DND-41 (cell line): Measurements from ENCODE around the gene AVPI1.

Experiments
- EZH2 ChIP-seq: IDR thresholded peaks from 3 replicates; pipeline ENCODE4 v1.6.1; 2012; ENCODE audit warnings: borderline replicate concordance, low read depth, mild to moderate bottlenecking, moderate library complexity, low read length, inconsistent platforms; ENCODE audit not compliant: severe bottlenecking
- TF ChIP-seq, protein P1 (sequence below): IDR thresholded peaks from 2 replicates; pipeline ENCODE4 v1.5.1; 2012; ENCODE audit warnings: borderline replicate concordance, low read length, moderate library complexity, mild to moderate bottlenecking; ENCODE audit not compliant: poor library complexity, severe bottlenecking; ENCODE audit errors: extremely low read depth

DNA sequence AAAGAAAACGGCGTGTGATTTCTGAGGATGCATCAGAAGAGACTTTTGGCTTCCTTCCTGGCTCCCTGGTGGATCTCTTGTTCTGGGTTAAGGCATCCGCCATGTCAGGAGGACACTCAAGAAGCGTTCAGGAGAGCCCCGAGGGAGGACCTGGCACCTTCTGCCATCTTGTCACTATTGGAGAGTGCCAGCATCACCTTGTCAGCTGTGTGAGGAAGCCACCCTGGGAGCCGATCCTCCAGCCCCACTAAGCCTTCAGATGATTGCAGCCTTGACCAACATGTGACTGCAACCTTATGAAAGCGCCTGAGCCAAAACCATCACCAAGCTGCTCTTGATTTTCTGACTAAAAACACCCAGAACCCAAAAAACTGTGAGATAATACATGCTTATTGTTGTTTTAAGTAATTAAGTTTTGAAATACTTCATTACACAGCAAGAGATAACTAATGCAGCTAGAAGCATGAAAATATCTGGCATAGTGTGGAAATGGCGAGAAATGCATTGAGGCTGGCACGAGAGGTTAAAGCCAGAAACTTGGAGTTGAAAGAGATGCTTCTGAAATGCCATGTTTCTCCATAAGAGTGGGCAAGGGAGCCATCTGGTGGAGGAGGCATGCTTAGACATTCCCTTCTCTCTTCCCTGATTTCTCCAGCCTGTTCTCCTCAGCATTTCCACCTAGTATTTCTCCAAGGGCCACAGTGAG is 44.5 kb upstream of the AVPI1 start:
- TF ChIP-seq, protein P1, sequence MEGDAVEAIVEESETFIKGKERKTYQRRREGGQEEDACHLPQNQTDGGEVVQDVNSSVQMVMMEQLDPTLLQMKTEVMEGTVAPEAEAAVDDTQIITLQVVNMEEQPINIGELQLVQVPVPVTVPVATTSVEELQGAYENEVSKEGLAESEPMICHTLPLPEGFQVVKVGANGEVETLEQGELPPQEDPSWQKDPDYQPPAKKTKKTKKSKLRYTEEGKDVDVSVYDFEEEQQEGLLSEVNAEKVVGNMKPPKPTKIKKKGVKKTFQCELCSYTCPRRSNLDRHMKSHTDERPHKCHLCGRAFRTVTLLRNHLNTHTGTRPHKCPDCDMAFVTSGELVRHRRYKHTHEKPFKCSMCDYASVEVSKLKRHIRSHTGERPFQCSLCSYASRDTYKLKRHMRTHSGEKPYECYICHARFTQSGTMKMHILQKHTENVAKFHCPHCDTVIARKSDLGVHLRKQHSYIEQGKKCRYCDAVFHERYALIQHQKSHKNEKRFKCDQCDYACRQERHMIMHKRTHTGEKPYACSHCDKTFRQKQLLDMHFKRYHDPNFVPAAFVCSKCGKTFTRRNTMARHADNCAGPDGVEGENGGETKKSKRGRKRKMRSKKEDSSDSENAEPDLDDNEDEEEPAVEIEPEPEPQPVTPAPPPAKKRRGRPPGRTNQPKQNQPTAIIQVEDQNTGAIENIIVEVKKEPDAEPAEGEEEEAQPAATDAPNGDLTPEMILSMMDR, result peak; percentile 96
- TF ChIP-seq EZH2, result no peak
